Measurements from ENCODE around the gene AVPR1A.
A peak's percentile ranks its signal among the peaks of the same experiment; 100 is the strongest.
"Not testable (repeated sequence)": the region's sequence is repeated elsewhere in the genome, so short reads cannot be mapped to it uniquely, and the experiment has no call there.

AVPR1A gene

DNA sequence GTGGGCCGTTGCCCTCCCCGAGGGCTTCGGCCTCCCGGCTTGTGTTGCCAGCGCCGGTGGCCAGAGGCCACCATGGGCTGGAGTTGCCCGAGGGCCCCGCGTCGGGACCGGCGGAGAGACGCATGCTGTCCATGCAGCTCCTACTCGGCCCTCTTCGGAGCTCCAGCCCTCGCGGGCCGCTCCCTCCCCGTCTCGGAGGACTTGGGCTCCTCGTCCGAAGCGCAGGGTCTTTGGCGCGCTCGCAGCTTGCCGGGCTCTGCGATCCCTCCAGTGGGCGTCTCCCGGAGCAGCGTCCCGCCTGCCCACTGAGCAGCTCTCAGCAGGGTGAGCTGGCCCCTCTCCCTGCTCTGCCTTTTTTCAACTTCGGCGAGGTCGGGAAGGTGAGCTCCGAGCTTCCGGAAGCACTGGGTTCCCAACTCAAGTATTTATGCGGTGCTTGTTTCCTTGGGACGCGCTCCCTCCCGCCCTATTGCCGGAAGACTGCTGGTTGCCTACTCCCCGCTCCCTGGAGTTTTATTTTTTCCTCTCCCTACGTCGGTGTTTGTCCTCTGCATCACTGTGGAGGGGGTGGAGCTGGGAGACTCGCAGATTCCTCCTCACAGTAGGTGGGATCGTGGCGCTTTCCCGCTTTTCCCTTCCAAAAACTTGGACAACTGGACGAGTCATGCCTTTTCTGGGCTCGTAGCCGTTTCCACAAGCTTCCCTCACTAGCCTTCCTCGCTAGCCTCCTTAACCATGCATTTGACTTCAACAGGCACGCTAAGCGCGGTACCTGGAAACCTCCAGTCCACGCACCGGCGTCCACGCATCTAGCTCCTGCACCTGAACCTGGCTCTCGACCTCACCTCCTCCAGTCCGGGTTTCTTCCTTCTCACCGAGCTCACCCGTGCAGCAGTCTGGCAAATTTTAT is at the start of gene AVPR1A:
TSS of gene AVPR1A (minus strand) at position 489 of the 910 bp plus-strand sequence. CDS start at position 124, 365 bp downstream.
- no peak within 1 kb of the TSS for H3K27ac Mint-ChIP-seq
- peaks cover 27% of the 10 kb centered on the region for H3K4me1 Mint-ChIP-seq
- DNase-seq (peak; percentile 8 to 9), ATAC-seq (peak; percentile 19)
- H3K4me3 Mint-ChIP-seq = peak within 1 kb of the TSS; percentile 57 to 70
- H3K27me3 Mint-ChIP-seq = peaks cover 75% of the 10 kb centered on the region
- H3K9me3 Mint-ChIP-seq = no peaks in the 10 kb centered on the region

DNA sequence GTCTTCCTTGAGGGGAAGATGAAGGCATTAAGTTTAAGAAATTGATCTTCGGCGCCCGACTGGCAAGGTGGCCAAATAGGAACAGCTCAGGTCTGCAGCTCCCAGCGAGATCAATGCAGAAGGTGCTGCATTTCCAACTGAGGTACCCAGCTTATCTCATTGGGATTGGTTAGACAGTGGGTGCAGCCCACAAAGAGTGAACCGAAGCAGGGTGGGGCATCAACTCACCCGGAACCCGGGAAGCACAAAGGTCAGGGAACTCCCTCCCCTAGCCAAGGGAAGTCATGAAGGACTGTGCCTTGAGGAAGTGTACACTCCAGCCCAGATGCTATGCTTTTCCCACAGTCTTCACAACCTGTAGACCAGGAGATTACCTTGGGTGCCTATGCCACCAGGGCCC is 45.2 kb upstream of the AVPR1A start:
- peaks cover 0 to 10% of the 10 kb centered on the region in 2 donors for H3K9me3 Mint-ChIP-seq
- H3K4me3 Mint-ChIP-seq = no peak overlapping the region
- no peaks in the 10 kb centered on the region for H3K27me3 Mint-ChIP-seq
- no peak for ATAC-seq
- DNase-seq = no peak
- no peaks in the 10 kb centered on the region for H3K4me1 Mint-ChIP-seq
- no peak overlapping the region for H3K27ac Mint-ChIP-seq

DNA sequence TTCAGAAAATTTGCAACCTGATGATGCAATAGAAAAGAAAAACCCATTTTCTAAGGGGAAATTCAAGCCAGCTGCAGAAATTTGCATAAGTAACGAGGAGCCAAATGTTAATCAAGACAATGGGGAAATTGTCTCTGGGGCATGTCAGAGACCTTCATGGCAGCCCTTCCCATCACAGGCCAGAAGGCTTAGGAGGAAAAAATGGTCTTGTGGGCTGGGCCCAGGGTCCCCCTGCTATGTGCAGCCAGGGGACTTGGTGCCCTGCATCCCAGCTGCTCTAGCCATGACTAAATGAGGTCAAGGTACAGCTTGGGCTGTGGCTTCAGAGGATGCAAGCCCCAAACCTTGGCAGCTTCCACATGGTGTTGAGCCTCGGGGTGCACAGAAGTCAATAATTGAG is 28.2 kb upstream of the AVPR1A start:
- peaks cover 21 to 63% of the 10 kb centered on the region in 2 donors for H3K9me3 Mint-ChIP-seq
- DNase-seq (no peak), ATAC-seq (no peak)
- H3K27me3 Mint-ChIP-seq = no peaks in the 10 kb centered on the region
- H3K4me3 Mint-ChIP-seq = no peak overlapping the region
- no peaks in the 10 kb centered on the region for H3K4me1 Mint-ChIP-seq
- no peak overlapping the region for H3K27ac Mint-ChIP-seq

DNA sequence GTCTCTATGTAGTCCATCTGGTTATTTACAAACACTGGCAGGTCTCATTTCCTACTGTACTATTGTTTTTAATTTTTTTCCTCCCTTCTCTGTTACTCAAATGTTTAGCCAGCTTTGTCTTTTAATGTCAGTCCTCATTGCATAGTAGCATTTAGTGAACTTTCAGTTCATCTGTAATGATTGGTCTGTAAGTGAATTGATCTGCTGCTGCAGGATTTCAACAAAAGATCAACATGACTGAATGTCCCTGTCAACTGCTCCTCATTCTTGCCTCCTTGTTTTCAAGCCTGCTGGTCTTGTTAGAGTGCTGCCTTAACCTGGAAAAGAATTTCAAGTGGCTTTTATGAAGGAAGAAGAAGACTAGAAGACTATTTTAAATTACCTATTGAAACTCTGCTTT is 19.3 kb upstream of the AVPR1A start:
- Mint-ChIP-seq H3K27ac (no peak overlapping the region), H3K27me3 (no peaks in the 10 kb centered on the region), H3K4me3 (no peak overlapping the region), H3K4me1 (no peaks in the 10 kb centered on the region), H3K9me3 (peaks cover 4 to 6% of the 10 kb centered on the region in 2 donors)
- no peak for ATAC-seq
- no peak for DNase-seq

DNA sequence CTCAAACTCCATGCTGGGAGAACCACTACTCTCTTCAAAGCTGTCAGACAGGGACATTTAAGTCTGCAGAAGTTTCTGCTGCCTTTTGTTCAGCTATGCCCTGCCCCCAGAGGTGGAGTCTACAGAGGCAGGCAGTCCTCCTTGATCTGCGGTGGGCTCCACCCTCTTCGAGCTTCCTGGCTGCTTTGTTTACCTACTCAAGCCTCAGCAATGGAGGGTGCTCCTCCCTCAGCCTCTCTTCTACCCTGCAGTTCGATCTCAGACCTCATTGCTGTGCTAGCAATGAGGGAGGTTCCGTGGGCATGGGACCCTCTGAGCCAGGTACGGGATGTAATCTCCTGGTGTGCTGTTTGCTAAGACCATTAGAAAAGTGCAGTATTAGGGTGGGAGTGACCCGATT is 16.7 kb upstream of the AVPR1A start:
- not testable (repeated sequence) for DNase-seq, H3K4me3 Mint-ChIP-seq, ATAC-seq, H3K27me3 Mint-ChIP-seq, H3K9me3 Mint-ChIP-seq, H3K4me1 Mint-ChIP-seq, H3K27ac Mint-ChIP-seq

DNA sequence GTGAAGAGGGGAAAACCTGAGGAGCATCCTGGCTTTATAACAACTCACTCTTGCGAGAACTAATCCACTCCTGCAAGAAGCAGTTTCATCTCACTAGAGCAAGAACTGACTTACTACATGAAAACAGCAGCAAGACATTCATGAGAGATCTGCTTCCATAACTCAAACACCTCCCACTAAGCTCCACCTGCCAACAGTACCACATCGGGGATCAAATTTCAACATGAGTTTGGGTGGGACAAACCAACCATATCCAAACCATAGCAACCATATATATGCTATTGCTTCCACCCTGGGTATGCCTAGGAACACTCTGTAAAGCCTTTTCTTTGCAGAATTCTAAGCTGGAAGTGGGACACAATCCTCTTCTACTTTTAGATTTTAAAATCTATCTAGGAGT is 13.9 kb upstream of the AVPR1A start:
- Mint-ChIP-seq H3K4me1 (no peaks in the 10 kb centered on the region), H3K27ac (no peak overlapping the region), H3K27me3 (no peaks in the 10 kb centered on the region), H3K4me3 (no peak overlapping the region), H3K9me3 (no peaks in the 10 kb centered on the region)
- no peak for ATAC-seq
- no peak for DNase-seq

DNA sequence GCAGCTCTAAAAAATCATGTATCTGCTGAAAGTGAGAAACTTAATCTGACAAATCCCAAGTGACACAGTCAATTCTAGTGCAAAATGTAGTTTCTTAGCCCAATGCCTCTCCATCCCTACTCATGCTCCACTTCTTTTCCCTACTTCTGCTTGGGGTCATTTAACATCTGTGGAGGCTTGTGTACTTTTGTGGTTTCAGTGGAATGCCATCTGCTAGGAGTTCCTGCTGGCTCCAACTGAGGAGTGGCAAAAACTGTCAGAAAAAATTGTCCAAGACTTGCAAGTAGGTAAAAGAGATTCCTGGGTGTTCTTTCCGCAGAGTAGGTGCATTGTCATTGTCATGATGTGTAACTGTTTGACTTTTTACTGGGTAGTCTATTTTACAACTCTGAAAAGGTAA is 12.5 kb upstream of the AVPR1A start:
- no peaks in the 10 kb centered on the region for H3K27me3 Mint-ChIP-seq
- H3K27ac Mint-ChIP-seq = no peak overlapping the region
- no peaks in the 10 kb centered on the region for H3K9me3 Mint-ChIP-seq
- H3K4me1 Mint-ChIP-seq = no peaks in the 10 kb centered on the region
- no peak for ATAC-seq
- DNase-seq = no peak
- H3K4me3 Mint-ChIP-seq = no peak overlapping the region

DNA sequence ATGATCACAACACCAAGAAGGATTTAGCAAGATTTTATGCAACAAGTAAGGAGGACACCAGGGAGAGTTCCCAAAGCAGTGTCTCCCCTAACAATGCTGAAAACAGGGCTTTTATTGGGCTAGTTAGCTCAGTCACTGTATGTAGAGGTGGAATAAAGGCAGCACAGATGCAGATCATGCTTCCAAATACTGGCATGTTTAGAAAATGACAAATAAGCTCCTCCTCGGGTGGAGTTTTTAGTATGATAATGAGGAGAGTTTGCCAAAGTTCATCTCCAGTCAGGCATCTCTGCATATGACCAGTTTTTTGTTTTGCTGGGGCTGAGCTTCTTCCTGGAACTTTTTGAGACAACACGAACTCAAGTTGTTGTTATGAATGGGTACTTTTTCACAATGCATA is 4.4 kb upstream of the AVPR1A start:
- no peak for ATAC-seq
- DNase-seq = no peak
- no peak overlapping the region for H3K27ac Mint-ChIP-seq
- H3K4me3 Mint-ChIP-seq = no peak overlapping the region
- peaks cover 48% of the 10 kb centered on the region for H3K27me3 Mint-ChIP-seq
- no peaks in the 10 kb centered on the region for H3K9me3 Mint-ChIP-seq
- H3K4me1 Mint-ChIP-seq = peaks cover 21% of the 10 kb centered on the region

DNA sequence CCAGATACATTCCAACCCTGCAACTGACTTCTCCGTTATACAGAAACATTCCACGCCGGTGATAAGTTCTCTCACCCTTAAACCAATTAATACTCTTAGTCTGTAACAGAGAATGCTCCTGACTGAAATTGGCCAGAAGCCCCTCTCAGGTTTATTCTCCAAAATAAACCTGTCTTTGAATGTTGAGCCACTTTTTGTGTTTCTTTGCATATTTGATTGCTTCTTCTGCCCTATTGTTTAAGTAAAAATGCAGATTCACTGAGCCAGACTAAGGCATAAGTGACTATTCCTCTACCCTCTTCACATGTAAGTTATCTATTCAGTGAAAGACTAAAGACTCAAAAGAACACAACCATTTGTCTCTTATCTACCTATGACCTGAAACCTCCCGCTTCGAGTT is 3.6 kb upstream of the AVPR1A start:
- Mint-ChIP-seq H3K9me3 (no peaks in the 10 kb centered on the region), H3K4me1 (peaks cover 27% of the 10 kb centered on the region), H3K27me3 (peaks cover 56% of the 10 kb centered on the region), H3K27ac (no peak overlapping the region), H3K4me3 (no peak overlapping the region)
- ATAC-seq (no peak), DNase-seq (no peak)

DNA sequence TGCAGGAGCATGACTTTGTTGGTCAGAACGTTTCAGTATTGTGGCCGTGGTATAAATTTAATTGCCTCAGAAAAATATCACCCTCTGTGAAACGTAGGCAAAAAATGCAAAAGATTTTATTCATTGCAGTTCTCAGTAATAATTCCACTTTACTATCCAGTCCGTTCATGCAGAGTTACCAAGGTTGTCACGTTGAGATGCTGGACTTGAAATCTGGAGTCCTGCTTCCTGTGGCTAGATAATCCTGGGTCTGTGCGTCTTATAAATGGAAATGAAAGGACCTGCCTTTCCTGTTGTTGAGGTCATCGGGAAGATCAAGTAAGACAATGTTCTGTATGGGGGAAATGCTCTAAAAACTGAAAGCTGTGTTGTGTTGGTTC is 1.3 kb upstream of the AVPR1A start:
- Mint-ChIP-seq H3K4me3 (no peak overlapping the region), H3K27me3 (peaks cover 66% of the 10 kb centered on the region), H3K27ac (no peak overlapping the region), H3K9me3 (no peaks in the 10 kb centered on the region), H3K4me1 (peaks cover 27% of the 10 kb centered on the region)
- DNase-seq = no peak
- ATAC-seq = no peak

DNA sequence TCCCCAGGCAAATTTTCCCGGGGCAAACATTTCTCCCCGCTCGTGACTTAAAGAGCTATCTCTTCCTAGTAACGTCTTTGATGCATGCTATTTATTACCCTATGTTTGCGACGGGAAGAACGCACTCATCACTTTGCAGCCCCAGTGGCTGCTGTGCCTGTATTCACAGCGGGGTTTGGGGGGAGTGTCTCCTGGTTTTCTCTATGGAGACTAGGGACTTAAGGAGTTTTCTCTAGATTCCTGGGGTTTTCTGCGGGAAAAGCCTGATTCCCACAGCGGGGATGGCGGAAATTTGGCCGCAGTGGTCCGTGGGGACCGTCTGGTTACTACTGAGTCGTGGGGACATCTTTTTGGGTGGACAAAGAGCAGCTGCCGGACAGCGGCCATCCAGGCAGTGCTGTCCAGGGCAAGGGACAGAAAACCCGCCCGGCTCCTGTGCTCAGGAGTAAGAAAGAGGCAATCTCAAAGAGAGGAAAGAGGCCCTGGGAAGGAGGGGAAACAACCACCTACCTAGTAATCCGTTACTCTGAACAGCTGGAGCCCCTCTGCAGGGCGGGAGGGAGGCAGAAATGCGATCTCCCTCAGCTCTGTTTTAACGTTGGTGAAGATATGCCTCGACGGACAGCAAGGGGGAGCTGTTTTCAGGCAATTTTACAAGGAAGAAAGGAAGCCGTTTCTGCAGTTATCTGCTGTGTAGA is 771 bp upstream of the AVPR1A start:
- Mint-ChIP-seq H3K4me1 (peaks cover 27% of the 10 kb centered on the region), H3K27ac (no peak overlapping the region), H3K9me3 (no peaks in the 10 kb centered on the region), H3K27me3 (peaks cover 69% of the 10 kb centered on the region), H3K4me3 (peak overlapping the region; percentile 28 to 57)
- DNase-seq (peak; percentile 21 to 31), ATAC-seq (peak; percentile 75)

DNA sequence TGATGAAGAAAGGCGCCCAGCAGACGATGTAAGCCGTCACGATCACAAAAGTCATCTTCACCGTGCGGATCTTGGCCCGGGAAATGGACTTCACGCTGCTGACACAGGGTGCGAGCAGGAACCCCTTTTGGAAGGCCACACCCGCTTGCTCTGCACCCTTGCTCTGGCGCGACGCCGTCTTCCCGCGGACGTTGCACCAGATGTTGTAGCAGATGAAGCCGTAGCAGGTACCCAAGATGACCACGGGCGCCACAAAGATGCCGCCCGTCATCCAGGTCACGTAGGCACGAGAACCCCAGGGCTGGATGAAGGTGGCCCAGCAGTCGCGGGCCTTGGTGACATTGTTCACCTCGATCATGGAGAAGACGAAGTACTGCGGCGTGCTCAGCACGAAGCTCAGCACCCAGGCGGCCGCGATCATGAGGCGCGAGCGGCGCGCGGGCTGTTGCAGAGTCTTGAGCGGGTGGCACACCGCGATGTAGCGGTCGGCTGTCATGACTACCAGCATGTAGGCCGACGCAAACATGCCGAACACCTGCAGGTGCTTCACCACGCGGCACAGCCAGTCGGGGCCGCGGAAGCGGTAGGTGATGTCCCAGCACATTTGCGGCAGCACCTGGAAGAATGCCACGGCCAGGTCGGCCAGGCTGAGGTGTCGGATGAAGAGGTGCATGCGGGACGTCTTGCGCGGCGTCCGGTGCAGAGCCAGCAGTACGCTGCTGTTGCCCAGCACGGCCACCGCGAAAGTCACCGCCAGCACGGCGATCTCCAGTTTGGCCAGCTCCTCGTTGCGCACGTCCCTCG is 890 bp downstream of the AVPR1A start:
- ATAC-seq (peak; percentile 47), DNase-seq (peak; percentile 10 to 17)
- H3K4me1 Mint-ChIP-seq = peaks cover 27% of the 10 kb centered on the region
- H3K9me3 Mint-ChIP-seq = no peaks in the 10 kb centered on the region
- H3K4me3 Mint-ChIP-seq = peak overlapping the region; percentile 57 to 70
- H3K27ac Mint-ChIP-seq = no peak overlapping the region
- H3K27me3 Mint-ChIP-seq = peaks cover 73% of the 10 kb centered on the region

DNA sequence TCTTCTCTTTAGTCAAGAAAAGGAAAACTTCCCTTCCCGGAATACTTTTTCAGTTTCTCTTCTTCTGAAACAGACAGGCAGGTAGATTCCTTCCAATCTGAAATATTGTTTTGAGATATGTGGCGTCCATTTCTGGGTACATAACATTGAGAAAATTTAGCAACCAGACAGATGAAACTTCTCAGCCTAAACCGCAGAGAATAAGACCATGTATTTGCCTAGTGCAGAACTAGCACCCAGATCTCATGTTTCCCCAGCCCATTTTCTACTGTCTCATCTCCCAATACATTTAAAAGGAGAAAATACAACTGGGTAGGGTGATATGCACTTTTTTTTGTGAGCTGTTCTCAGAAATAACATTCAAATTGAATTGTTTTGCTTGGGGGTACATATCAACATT is 6.4 kb downstream of the AVPR1A start:
- H3K27me3 Mint-ChIP-seq = peaks cover 25% of the 10 kb centered on the region
- H3K9me3 Mint-ChIP-seq = no peaks in the 10 kb centered on the region
- H3K4me1 Mint-ChIP-seq = no peaks in the 10 kb centered on the region
- H3K4me3 Mint-ChIP-seq = no peak overlapping the region
- H3K27ac Mint-ChIP-seq = no peak overlapping the region
- no peak for ATAC-seq
- DNase-seq = no peak

DNA sequence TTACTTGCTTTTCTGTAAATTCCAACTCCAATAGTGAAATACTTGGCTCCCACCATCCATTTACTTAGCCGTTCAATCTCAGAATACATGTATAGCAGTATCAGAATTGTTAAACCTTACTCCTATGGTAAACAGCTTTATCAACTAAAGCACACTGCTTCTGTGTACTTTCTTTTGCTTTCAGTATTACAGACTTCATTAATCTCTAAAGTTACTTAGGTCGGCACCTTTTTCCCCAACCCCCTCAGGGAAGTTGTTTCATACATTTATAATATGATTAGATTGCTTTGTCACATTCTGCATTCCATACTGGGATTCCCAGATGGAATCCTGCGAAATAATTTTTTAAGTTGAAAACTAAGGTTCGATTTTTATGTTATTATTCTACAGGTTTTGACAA is 12.5 kb downstream of the AVPR1A start:
- no peaks in the 10 kb centered on the region for H3K4me1 Mint-ChIP-seq
- no peak overlapping the region for H3K4me3 Mint-ChIP-seq
- no peaks in the 10 kb centered on the region for H3K9me3 Mint-ChIP-seq
- ATAC-seq = no peak
- no peak overlapping the region for H3K27ac Mint-ChIP-seq
- H3K27me3 Mint-ChIP-seq = no peaks in the 10 kb centered on the region
- no peak for DNase-seq

DNA sequence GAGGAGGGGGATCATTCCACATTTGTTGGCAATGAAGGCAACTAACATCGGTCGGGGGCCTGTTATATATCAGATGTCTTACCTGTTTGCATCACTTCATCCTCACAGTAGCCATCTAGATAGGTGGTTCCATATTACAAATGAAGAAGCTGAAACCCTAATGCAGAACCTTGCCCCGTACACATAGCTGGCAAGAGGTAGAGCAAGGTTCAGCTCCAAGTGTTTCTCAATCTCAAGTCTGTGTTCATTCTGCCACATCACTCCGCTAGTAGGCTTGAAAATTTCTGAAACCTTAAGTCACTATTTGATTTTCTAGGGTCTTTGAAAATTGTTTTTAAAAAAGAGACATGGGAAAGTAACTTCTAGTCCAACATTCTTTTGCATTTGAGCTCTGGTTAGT is 17.0 kb downstream of the AVPR1A start:
- no peaks in the 10 kb centered on the region for H3K27me3 Mint-ChIP-seq
- ATAC-seq (no peak), DNase-seq (no peak)
- H3K4me1 Mint-ChIP-seq = no peaks in the 10 kb centered on the region
- H3K4me3 Mint-ChIP-seq = no peak overlapping the region
- no peaks in the 10 kb centered on the region for H3K9me3 Mint-ChIP-seq
- no peak overlapping the region for H3K27ac Mint-ChIP-seq

DNA sequence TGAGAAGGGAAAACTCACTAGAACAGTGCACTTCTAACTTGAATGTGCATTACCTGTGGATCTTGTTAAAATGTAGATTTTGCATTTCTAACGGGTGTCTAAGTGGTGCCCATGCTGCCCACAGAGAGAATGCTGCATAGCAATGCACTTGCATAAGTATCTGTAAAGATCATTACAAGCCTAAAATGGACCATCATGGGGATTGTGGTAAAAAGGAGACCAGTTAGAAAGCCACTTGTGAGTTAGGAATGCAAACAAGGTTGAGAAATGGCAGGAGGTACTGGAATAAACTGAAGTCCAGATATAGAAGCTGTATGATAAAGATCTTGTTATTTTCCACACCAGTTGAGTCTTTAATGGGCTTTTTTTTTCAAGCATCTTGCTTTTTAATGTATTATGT is 18.8 kb downstream of the AVPR1A start:
- ATAC-seq (no peak), DNase-seq (no peak)
- H3K27me3 Mint-ChIP-seq = no peaks in the 10 kb centered on the region
- no peak overlapping the region for H3K27ac Mint-ChIP-seq
- H3K4me3 Mint-ChIP-seq = no peak overlapping the region
- H3K4me1 Mint-ChIP-seq = no peaks in the 10 kb centered on the region
- H3K9me3 Mint-ChIP-seq = no peaks in the 10 kb centered on the region

All from stimulated activated naive CD8-positive, alpha-beta T cell treated with anti-CD3 and anti-CD28 coated beads, Interleukin-15, amount 100 ng/mL, for 72 hours (primary cell).